ENCODE data around the gene HAT1. TPM values are rescaled to one million over a fixed set of nuclear protein-coding genes. Genes with fewer than 3 reads are reported as not detected.

The HAT1 gene
- total RNA-seq, 4 donors from 2014 or later = 27.9 to 60.9 (median 36.9) TPM

DNA sequence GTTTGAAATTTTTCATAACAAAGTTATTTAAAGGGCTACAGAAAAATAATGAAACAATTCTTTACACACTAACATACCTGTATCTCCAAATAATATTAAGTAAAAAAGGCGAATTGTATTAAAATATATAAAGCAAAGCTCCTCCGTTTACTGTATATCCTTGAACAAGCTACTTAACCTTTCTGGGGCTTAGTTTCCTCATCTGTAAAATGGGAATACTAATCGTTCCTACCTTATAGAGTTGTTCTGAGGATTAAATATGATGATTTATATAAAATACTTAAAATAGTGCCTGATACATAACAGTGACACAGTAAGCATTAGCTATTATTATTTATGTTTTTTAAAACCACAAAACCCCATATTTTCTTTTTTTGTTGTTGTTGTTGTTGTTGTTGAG is 41.5 kb upstream of the HAT1 start:
- Histone ChIP-seq H3K27me3 (no peaks in the 10 kb centered on the region), H3K9me3 (no peaks in the 10 kb centered on the region), H3K36me3 (no peaks in the 10 kb centered on the region), H3K4me1 (no peaks in the 10 kb centered on the region), H3K4me3 (no peak overlapping the region), H3K27ac (no peak overlapping the region)
- intact Hi-C loops (cut with DNase I; ENCODE audit: low total_unique reads) = no loop called here
- TF ChIP-seq POLR2A (IDR thresholded peaks at IDR 0.05) = no peak
- TF ChIP-seq, protein P1, sequence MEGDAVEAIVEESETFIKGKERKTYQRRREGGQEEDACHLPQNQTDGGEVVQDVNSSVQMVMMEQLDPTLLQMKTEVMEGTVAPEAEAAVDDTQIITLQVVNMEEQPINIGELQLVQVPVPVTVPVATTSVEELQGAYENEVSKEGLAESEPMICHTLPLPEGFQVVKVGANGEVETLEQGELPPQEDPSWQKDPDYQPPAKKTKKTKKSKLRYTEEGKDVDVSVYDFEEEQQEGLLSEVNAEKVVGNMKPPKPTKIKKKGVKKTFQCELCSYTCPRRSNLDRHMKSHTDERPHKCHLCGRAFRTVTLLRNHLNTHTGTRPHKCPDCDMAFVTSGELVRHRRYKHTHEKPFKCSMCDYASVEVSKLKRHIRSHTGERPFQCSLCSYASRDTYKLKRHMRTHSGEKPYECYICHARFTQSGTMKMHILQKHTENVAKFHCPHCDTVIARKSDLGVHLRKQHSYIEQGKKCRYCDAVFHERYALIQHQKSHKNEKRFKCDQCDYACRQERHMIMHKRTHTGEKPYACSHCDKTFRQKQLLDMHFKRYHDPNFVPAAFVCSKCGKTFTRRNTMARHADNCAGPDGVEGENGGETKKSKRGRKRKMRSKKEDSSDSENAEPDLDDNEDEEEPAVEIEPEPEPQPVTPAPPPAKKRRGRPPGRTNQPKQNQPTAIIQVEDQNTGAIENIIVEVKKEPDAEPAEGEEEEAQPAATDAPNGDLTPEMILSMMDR (IDR thresholded peaks at IDR 0.05) = no peak
- DNase-seq = no peak

DNA sequence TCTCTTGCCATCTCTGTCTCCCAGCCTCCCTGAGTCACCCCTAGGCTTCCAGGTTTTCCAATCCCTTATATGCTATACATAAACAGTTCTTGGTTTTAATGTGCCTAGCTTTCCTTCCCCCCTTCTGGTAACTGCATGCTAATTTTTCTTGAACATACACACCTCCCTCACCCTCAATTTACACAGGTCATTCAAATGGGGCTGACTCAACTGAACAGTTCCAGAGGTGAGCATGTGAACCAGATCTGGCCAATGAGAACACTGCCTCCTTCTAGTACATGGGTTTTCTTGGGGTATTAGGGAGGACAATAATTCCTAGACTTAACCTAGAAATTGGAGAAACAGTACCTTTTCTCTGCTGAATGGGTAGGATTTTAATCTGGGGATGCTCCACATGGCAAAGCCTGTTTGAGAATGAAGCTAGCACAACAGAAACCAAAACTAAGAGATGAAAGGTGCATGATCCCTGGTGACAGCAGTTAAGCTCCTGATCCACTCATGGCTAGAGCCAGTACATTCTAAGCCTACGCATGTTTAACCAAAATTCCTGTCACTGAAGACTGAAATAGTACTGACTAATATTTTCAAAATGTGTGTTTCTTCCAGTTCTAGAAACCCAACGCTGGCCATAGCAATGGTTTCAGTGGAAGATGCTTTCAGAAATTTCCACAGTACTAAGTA is 40.0 kb upstream of the HAT1 start:
- no peaks in the 10 kb centered on the region for H3K9me3 ChIP-seq
- no peaks in the 10 kb centered on the region for H3K27me3 ChIP-seq
- TF ChIP-seq, protein P1 (IDR thresholded peaks at IDR 0.05) = no peak
- no peak for TF ChIP-seq POLR2A (IDR thresholded peaks at IDR 0.05)
- no peak for DNase-seq
- H3K36me3 ChIP-seq = no peaks in the 10 kb centered on the region
- intact Hi-C loops (cut with DNase I; ENCODE audit: low total_unique reads) = no loop called here
- no peaks in the 10 kb centered on the region for H3K4me1 ChIP-seq
- H3K4me3 ChIP-seq = no peak overlapping the region
- H3K27ac ChIP-seq = no peak overlapping the region

DNA sequence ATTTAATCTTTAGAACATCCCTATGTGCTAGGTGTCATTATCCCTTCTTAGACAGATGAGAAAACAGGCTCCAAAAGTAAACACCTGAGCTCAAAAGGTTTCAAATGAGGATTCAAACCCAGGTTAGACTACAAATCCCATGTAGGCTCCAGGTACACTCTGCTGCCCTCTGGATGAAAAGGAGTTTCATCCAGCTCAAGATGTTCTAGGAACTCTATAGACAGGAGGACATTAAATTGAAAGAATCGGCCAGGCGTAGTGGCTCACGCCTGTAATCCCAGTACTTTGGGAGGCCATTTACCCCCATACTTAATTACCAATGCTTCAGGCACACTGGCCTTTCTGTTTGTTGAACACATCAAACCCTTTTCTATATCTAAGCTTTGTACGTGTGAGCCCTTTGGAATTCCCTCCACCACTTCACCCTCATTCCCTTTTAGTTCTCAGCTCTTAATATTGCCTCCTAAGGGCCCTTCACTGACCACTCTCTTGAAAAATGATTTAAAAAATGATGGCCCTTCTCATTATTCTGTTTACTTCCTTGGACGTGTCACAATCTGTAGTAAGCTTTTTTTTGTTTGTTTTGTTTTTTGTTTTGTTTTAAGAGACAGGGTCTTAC is 38.9 kb upstream of the HAT1 start:
- TF ChIP-seq, protein P1 (IDR thresholded peaks at IDR 0.05) = no peak
- no peak for TF ChIP-seq POLR2A (IDR thresholded peaks at IDR 0.05)
- no peaks in the 10 kb centered on the region for H3K27me3 ChIP-seq
- no peak overlapping the region for H3K27ac ChIP-seq
- intact Hi-C loops (cut with DNase I; ENCODE audit: low total_unique reads) = no loop called here
- no peaks in the 10 kb centered on the region for H3K36me3 ChIP-seq
- no peaks in the 10 kb centered on the region for H3K4me1 ChIP-seq
- no peak overlapping the region for H3K4me3 ChIP-seq
- DNase-seq = no peak
- no peaks in the 10 kb centered on the region for H3K9me3 ChIP-seq

DNA sequence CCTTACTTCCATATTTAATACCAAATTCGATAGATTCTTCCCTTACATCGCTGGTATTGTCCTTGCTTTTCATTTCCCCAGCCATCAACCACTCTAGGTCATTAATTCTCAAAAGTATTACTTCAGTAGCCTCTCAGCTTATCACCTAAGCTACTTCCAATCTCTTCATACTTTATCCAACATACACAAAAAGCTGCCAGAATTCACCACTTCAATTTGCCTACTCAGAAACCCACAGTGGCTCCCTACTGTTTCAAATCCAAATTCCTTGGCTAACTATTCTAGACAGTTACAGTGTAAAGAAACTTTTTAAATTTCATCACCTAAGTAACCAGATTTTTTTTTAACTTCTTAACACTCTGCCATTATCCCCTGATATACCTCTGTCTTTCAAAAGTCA is 32.9 kb upstream of the HAT1 start:
- intact Hi-C loops (cut with DNase I; ENCODE audit: low total_unique reads) = no loop called here

DNA sequence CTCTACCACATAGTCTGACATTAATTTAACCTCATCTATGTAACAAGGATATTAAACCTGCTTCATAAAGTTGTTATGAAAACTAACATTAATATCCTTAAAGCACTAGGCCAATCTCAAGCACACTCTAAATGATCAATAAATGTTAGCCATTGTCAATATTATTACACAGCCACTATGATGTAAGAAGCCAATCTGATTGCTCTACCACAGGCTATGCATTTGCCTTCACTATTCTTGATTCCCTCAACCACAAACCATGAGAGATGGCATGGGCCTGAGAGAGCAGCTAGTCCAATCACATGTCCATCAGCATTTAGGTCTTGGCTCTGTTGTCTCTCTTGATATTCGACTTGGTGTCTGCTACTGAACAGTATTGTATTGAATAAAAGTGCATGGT is 32.5 kb upstream of the HAT1 start:
- Histone ChIP-seq H3K36me3 (peaks cover 0 to 2% of the 10 kb centered on the region in 2 donors), H3K4me1 (no peaks in the 10 kb centered on the region)
- intact Hi-C loops (cut with DNase I; ENCODE audit: low total_unique reads) = no loop called here

More for the DNA sequence above, 32.9 kb upstream of the HAT1 start:
- TF ChIP-seq, protein P1 (IDR thresholded peaks at IDR 0.05) = no peak
- TF ChIP-seq POLR2A (IDR thresholded peaks at IDR 0.05) = no peak
- H3K4me3 ChIP-seq = no peak overlapping the region
- H3K4me1 ChIP-seq = no peaks in the 10 kb centered on the region
- DNase-seq = no peak
- H3K36me3 ChIP-seq = peaks cover 0 to 2% of the 10 kb centered on the region in 2 donors
- no peak overlapping the region for H3K27ac ChIP-seq
- H3K9me3 ChIP-seq = no peaks in the 10 kb centered on the region
- H3K27me3 ChIP-seq = no peaks in the 10 kb centered on the region

More for the DNA sequence above, 32.5 kb upstream of the HAT1 start:
- Histone ChIP-seq H3K9me3 (no peaks in the 10 kb centered on the region), H3K27ac (no peak overlapping the region), H3K4me3 (no peak overlapping the region), H3K27me3 (no peaks in the 10 kb centered on the region)
- no peak for TF ChIP-seq POLR2A (IDR thresholded peaks at IDR 0.05)
- TF ChIP-seq, protein P1 (IDR thresholded peaks at IDR 0.05) = no peak
- DNase-seq = no peak
